HEK293T (cell line): ENCODE results near the gene AKAIN1.

ENCODE experiments used
- CTCF ChIA-PET: fragments of 350-600 bp; formaldehyde crosslinking; extraction: SDS; loops from one replicate; lab custom pipeline; 2021; ENCODE audit warnings: antibody characterized with exemption, inconsistent platforms; lab: Yijun Ruan, JAX
- POLR2A ChIA-PET: fragments of 350-600 bp; formaldehyde crosslinking; extraction: SDS; loops from one replicate; lab custom pipeline; 2020; ENCODE audit warnings: antibody characterized with exemption, inconsistent platforms; lab: Yijun Ruan, JAX
- DNase-seq: peaks from one replicate; pipeline ENCODE4 v3.0.0; 2012; ENCODE audit warnings: mixed read lengths; ENCODE audit errors: extremely low spot score
- ARNT ChIP-seq: fragments of 450-650 bp; IDR thresholded peaks from 2 replicates; pipeline ENCODE4 v1.6.1; 2017; ENCODE audit warnings: mild to moderate bottlenecking
- BHLHE40 ChIP-seq: fragments of 450-650 bp; IDR thresholded peaks from 2 replicates; pipeline ENCODE4 v1.6.1; 2016; ENCODE audit warnings: mild to moderate bottlenecking, moderate library complexity, borderline replicate concordance
- CTBP1 ChIP-seq: fragments of 450-650 bp; IDR thresholded peaks from 2 replicates; pipeline ENCODE4 v1.6.1; 2016; ENCODE audit warnings: borderline replicate concordance
- ELF4 ChIP-seq: fragments of 450-650 bp; IDR thresholded peaks from 2 replicates; pipeline ENCODE4 v1.6.1; 2017; ENCODE audit warnings: antibody characterized with exemption
- FOXA1 ChIP-seq: fragments of 450-650 bp; IDR thresholded peaks from 2 replicates; pipeline ENCODE4 v1.6.1; 2016; ENCODE audit warnings: mild to moderate bottlenecking
- FOXK2 ChIP-seq: fragments of 450-650 bp; IDR thresholded peaks from 2 replicates; pipeline ENCODE4 v1.6.1; 2016; ENCODE audit warnings: mild to moderate bottlenecking
- FOXM1 ChIP-seq: fragments of 450-650 bp; IDR thresholded peaks from 2 replicates; pipeline ENCODE4 v1.6.1; 2017; ENCODE audit warnings: mild to moderate bottlenecking, borderline replicate concordance
- HDGF ChIP-seq: fragments of 450-650 bp; IDR thresholded peaks from 2 replicates; pipeline ENCODE4 v1.6.1; 2017; ENCODE audit warnings: antibody characterized with exemption, borderline replicate concordance
- L3MBTL2 ChIP-seq: fragments of 450-650 bp; conservative IDR thresholded peaks from 2 replicates; pipeline ENCODE4 v1.6.1; 2016; ENCODE audit warnings: mild to moderate bottlenecking
- LEF1 ChIP-seq: fragments of 450-650 bp; IDR thresholded peaks from 2 replicates; pipeline ENCODE4 v1.6.1; 2017; ENCODE audit warnings: mild to moderate bottlenecking, borderline replicate concordance
- NFRKB ChIP-seq: fragments of 450-650 bp; IDR thresholded peaks from 2 replicates; pipeline ENCODE4 v1.6.1; 2016; ENCODE audit warnings: mild to moderate bottlenecking, moderate library complexity
- SP1 ChIP-seq: fragments of 450-650 bp; IDR thresholded peaks from 2 replicates; pipeline ENCODE4 v1.6.1; 2017
- SUZ12 ChIP-seq: fragments of 450-650 bp; IDR thresholded peaks from 2 replicates; pipeline ENCODE4 v1.6.1; 2016; ENCODE audit warnings: mild to moderate bottlenecking
- TARDBP ChIP-seq: fragments of 450-650 bp; IDR thresholded peaks from 2 replicates; pipeline ENCODE4 v1.6.1; 2016
- ZNF384 ChIP-seq: fragments of 450-650 bp; IDR thresholded peaks from 2 replicates; pipeline ENCODE4 v1.6.1; 2016
- TF ChIP-seq, protein P1 (sequence below): fragments of 450-650 bp; IDR thresholded peaks from 2 replicates; pipeline ENCODE4 v1.6.1; 2016

Gene AKAIN1

DNA sequence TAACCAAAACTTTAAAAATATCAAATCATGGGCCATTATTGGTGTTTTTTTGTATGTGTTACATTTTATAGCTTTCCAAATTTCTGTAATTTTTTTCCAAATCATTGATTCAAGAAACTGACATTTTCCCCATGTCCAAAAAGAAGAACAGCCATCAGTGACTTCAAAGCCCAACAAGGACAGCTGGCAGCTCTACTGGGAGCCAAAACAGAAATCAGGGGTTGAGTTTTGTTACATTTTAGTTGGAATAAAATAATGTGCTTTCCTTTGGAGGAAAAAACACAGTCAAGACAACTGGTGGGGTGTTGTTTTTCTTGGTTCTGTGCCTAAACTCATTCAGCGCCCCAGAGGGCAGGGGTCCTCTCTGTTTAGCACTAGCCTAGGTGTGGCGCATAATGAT is 23.8 kb downstream of the AKAIN1 start:
- TF ChIP-seq, protein P1, sequence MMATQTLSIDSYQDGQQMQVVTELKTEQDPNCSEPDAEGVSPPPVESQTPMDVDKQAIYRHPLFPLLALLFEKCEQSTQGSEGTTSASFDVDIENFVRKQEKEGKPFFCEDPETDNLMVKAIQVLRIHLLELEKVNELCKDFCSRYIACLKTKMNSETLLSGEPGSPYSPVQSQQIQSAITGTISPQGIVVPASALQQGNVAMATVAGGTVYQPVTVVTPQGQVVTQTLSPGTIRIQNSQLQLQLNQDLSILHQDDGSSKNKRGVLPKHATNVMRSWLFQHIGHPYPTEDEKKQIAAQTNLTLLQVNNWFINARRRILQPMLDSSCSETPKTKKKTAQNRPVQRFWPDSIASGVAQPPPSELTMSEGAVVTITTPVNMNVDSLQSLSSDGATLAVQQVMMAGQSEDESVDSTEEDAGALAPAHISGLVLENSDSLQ: no peak
- no peak for TF ChIP-seq FOXK2
- TF ChIP-seq BHLHE40: no peak
- no peak for TF ChIP-seq ZNF384
- no peak for TF ChIP-seq ARNT
- no peak for TF ChIP-seq NFRKB
- TF ChIP-seq CTBP1: no peak
- TF ChIP-seq FOXA1: no peak
- TF ChIP-seq HDGF: no peak
- TF ChIP-seq LEF1: no peak
- TF ChIP-seq FOXM1: no peak
- TF ChIP-seq L3MBTL2: no peak
- TF ChIP-seq TARDBP: no peak
- TF ChIP-seq ELF4: no peak
- no peak for TF ChIP-seq SUZ12
- ChIA-PET POLR2A (no interaction called here), CTCF (no interaction called here)
- DNase-seq: no peak

DNA sequence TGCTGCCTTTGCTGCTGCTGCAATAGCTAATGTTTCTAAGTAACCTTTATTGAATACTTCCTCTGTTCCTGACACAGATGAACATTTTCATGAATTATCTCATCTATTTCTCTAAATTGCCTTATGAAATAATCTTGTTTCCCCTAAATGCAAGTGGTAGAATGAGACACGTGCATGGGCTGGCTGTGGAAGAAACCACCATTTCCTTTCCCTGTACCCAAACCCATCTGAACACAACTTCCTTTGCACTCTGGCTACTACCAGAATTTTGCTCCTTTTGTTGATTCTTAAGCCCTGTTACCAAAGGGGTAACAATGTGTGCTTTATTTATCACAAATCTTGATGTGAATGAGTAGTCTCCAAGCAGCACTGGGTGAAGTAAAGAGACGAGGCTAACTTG is 29.2 kb downstream of the AKAIN1 start:
- ChIA-PET POLR2A (no interaction called here), CTCF (no interaction called here)
- no peak for TF ChIP-seq L3MBTL2
- no peak for TF ChIP-seq ZNF384
- TF ChIP-seq TARDBP: no peak
- TF ChIP-seq, protein P1: no peak
- no peak for TF ChIP-seq CTBP1
- no peak for TF ChIP-seq FOXA1
- TF ChIP-seq HDGF: no peak
- no peak for TF ChIP-seq SUZ12
- TF ChIP-seq FOXM1: no peak
- no peak for TF ChIP-seq LEF1
- no peak for TF ChIP-seq ARNT
- TF ChIP-seq NFRKB: no peak
- no peak for DNase-seq

DNA sequence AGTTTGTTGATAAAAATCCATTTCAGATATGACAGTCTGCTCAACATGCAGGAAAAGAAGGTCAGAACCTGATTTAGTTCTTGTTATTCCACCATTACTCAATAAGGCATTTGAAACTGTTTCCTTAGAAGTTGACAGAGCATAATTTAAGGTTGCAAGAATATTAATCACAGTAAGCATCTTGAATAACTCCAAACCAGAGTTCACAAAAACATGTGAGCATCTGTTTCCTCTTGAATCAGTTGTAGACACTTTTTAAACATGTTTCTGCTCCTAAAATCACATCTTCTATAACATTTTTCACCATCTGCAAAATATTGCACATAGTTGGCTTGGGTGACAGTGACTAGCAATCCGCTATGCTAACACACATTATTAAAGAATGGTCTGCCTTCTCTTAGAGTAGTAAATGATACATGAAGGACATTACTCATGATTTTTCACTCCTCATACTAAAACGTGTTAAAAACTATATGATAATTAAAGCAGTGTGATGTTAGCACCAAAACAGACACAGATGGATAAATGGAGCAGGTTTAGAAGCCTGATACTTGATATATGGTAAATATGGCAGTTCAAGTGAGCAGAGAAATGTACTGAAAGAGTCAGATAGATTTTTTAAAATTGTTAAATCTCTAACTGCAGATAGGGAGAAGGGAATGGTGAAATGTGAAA is 30.3 kb downstream of the AKAIN1 start:
- CTCF ChIA-PET: no interaction called here

DNA sequence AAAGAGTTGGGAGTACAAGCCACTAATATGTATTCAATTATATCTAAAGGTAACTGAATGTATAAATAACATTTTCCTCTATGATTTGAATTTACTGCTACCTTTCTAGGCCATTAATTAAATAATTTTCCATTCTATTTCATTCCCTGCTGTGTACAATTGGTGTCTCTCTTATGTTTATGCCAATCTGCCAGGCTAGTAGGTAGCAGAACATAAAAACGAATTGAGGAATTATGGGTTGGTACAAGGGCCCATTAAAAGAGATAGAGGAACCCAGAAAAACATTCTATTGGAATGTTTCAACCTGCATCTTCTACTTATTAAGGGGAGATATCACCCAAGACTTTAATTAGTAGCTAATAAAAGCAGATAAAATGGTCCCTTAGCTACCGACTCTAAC is 32.2 kb downstream of the AKAIN1 start:
- TF ChIP-seq SUZ12 (no peak), FOXK2 (no peak), FOXM1 (no peak), L3MBTL2 (no peak), HDGF (no peak), TARDBP (no peak), CTBP1 (no peak), LEF1 (no peak), FOXA1 (no peak), NFRKB (no peak), BHLHE40 (no peak)
- TF ChIP-seq, protein P1: no peak
- CTCF ChIA-PET: no interaction called here
- POLR2A ChIA-PET: no interaction called here
- DNase-seq: no peak

More for the DNA sequence above, 30.3 kb downstream of the AKAIN1 start:
- no peak for TF ChIP-seq TARDBP
- no peak for TF ChIP-seq HDGF
- no peak for TF ChIP-seq FOXA1
- no peak for TF ChIP-seq FOXM1
- no peak for DNase-seq
- POLR2A ChIA-PET: no interaction called here

DNA sequence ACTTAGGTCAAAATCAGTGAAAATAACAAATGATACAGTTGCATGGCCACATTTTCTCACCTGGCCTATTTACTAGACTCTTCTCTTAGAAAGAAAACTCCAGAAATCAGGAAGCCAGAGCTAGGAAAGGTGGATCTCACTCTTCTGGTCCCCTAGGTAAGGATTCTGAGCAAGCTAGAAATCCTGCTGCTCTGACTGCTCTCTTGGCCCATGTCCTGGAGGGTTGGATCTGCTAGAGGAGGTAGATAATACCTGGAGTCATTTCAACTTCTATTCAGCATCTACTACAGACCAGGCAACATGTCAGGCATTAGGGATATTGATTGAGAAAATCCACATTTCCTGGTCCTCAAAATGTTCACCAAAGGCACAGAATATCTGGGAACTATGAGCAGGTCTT is 34.9 kb downstream of the AKAIN1 start:
- no peak for DNase-seq
- ChIA-PET POLR2A (no interaction called here), CTCF (no interaction called here)
- TF ChIP-seq FOXM1: no peak
- TF ChIP-seq L3MBTL2: no peak
- TF ChIP-seq FOXA1: no peak
- TF ChIP-seq SP1: no peak
- TF ChIP-seq ELF4: no peak
- no peak for TF ChIP-seq FOXK2

DNA sequence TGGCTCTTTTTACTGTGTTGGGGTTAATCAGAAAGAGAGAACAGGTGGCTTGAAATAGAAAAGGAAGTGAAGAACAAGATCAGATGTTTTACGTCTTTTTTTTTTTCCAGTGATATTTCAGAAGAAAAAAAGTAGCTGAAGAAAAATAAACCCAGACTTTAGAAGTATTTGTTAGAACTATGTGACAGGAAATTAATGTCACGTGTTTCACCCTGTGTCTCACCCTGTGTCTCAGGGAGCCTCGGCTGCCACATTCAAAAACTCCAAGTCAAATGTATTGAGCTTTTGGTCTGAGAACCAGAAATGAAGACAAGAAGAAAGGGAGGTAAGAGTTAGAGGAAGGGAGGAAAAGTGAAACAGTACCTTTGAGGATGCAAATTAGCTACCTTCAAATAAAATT is 38.0 kb downstream of the AKAIN1 start:
- ChIA-PET CTCF (no interaction called here), POLR2A (no interaction called here)
- TF ChIP-seq, protein P1: no peak
- TF ChIP-seq HDGF (no peak), FOXA1 (no peak), ZNF384 (no peak), SUZ12 (no peak), ARNT (no peak), NFRKB (no peak), L3MBTL2 (no peak), FOXK2 (no peak), CTBP1 (no peak), TARDBP (no peak), ELF4 (no peak), FOXM1 (no peak)
- DNase-seq: no peak
